GM21529 (cell line): ENCODE data around the gene CRLF3.
"Not testable (repeated sequence)": the region's sequence is repeated elsewhere in the genome, so short reads cannot be mapped to it uniquely, and the experiment has no call there.

Experiments
- ATAC-seq: cut with Tn5 transposase; IDR thresholded peaks from one replicate; pipeline ENCODE4 v1.9.1; 2021; ENCODE audit not compliant: unreplicated experiment

CRLF3 gene, protein sequence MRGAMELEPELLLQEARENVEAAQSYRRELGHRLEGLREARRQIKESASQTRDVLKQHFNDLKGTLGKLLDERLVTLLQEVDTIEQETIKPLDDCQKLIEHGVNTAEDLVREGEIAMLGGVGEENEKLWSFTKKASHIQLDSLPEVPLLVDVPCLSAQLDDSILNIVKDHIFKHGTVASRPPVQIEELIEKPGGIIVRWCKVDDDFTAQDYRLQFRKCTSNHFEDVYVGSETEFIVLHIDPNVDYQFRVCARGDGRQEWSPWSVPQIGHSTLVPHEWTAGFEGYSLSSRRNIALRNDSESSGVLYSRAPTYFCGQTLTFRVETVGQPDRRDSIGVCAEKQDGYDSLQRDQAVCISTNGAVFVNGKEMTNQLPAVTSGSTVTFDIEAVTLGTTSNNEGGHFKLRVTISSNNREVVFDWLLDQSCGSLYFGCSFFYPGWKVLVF

DNA sequence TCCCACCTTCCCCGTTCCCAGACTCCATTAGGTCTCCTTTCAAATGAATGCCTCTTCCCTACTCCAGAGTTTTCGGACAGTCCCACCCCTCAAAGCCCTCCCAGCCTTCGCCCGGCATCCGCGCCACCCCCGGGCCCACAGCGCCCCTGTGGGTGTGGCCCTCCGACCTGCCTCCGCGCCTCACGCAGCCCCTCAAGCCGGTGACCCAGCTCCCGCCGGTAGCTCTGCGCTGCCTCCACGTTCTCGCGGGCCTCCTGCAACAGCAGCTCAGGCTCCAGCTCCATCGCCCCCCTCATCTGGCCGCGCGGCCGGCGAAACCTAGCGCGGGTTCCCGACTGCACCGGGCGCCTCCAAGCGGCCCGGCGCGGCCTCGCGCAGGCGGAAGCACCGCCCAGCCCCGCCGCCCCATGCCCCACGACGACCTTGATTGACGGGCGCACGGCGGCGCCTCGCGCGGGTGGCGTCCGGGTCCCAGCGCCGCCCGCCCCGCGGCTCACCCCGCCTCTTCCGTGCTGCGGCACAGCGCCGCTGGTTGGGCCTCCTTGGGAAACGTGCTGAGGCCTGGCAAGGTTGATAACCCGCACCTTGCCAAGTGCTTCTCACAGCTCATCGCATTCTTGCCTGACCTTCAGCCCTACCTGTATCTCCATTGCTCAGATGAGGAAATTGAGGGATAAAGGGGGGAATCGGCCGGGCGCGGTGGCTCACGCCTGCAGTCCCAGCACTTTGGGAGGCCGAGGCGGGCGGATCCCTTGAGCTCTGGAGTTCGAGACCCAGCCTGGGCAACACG lies at the start of gene CRLF3:
Gene CRLF3 (minus strand): TSS at position 337 of the 790 bp plus-strand sequence. CDS start 41 bp downstream, at position 296.
- ATAC-seq = peak; percentile 79

DNA sequence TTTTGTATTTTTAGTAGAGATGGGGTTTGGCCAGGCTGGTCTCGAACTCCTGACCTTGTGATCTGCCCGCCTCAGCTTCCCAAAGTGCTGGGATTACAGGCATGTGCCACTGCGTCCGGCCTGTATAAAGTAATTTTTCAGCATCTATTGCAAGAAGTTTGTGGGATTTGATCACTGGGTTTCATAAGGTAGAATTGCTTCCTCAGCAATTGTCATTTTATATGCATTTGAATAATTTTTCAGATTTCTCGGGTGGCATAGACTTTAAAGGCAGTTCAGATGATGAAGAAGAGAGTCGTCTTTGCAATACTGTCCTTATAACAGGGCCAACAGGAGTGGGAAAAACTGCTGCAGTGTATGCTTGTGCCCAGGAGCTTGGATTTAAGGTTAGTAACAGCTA lies 44.5 kb upstream of the CRLF3 start:
- no peak for ATAC-seq

DNA sequence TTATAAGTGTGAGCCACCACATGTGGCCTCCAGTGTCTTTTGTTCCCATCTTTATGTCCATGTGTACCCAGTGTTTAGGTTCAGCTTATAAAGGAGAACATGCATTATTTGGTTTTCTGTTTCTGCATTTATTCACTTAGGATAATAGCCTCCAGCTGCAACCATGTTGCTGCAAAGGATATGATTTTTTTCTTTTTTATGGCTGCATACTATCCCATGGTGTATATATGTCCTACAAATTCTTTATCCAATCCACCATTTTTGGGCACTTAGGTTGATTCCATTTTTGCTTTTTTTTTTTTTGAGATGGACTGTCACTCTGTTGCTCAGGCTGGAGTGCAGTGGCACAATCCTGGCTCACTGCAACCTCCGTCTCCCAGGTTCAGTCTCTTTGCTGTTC lies 40.1 kb upstream of the CRLF3 start:
- ATAC-seq = no peak

DNA sequence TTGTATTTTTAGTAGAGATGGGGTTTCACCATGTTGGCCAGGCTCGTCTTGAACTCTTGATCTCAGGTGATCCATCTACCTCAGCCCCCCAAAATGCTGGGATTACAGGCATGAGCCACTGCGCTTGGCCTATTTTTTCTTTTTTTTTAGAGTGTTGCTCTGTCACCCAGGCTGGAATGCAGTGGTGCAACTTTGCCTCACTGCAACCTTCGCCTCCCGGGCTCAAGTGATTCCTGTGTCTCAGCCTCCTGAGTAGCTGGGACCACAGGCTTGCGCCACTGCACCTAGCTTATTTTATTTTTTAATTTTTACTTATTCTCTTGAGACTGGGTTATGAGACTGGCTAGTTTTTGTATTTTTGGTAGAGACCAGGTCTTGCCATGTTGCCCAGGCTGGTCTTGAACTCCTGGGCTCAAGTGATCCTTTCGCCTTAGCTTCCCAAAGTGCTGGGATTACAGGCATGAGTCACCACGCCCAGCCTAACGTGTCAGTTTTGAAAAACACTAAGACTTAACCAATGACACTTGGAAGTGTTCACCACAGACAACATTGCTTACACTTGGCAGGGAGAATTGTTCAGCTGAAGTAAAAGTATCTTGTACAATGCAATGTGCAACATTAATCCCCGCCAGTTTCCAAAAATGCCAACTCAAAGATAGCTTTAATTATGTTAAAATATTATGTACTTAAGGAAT lies 34.2 kb upstream of the CRLF3 start:
- ATAC-seq = no peak

DNA sequence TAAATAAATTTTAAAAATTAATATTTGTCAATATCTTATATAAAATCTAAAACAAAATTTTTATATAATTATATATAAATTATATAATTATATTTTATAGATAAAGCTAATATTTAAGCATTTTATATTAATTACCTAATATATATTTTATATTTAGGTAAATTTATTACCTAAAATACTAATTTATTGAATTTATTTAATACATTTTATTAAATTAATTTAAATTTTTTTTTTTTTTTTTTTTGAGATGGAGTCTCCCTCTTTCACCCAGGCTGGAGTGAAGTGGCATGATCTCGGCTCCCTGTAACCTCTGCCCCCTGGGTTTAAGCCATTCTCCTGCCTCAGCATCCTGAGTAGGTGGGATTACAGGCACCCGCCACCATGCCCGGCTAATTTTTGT lies 29.7 kb upstream of the CRLF3 start:
- ATAC-seq = no peak

DNA sequence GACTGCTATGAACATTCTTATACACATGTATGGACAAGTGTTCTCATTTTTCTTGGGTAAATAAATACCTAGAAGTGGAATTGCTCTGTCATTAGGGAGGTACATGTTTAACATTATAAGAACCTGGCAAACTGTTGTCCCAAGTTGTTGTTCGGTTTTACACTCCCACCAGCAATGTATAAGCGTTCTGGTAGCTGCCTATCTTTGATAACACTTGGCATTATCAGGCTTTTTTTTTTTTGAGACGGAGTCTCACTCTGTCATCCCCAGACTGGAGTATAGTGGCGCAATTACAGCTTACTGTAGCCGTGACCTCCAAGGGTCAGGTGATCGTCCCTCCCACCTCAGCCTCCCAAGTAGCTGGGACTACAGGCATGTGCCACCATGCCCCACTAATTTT lies 23.5 kb upstream of the CRLF3 start:
- ATAC-seq = no peak

DNA sequence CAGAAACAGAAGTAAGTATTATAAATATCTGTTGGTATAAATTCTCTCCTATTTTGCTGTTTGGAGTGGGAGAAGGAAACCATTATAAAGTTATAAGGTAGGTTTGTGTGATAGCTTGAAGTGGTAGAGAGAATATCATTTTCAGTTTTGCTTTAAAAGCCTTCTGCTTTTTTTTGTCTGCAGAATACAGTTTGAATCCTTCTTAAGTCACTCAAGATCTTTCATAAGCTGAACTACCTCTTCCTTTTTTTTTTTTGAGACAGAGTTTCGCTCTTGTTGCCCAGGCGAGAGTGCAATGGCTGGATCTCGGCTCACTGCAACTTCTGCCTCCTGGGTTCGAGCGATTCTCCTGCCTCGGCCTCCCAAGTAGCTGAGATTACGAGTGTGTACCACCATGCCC lies 16.3 kb upstream of the CRLF3 start:
- ATAC-seq = no peak

DNA sequence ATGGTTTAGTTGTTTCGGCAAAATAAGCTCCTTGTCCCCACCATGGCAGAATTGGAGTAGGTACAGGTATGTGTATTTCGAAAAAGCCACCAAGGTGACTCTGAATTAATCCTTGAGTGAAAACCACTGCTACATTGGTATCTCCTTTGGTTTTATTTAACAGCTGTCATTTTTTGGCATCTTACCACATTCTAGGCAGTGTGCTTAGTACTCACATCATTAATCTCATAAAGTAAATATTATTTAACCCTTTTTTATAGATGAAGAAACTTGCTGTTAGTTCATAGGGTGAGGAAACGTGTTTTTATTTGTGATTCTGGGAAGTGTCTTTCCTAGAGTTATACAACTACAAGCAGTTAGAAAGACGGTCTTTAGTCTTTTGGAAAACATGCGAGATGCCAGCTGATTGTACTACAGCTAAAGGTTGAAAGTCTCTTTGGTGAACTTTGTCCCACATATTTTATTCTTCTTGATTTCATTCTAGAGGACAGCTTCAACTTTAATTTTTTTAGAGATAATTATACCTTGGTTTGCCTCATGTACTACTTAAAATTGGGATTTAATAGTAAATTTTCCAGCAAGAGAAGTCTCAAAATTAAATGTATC lies 13.8 kb upstream of the CRLF3 start:
- no peak for ATAC-seq

DNA sequence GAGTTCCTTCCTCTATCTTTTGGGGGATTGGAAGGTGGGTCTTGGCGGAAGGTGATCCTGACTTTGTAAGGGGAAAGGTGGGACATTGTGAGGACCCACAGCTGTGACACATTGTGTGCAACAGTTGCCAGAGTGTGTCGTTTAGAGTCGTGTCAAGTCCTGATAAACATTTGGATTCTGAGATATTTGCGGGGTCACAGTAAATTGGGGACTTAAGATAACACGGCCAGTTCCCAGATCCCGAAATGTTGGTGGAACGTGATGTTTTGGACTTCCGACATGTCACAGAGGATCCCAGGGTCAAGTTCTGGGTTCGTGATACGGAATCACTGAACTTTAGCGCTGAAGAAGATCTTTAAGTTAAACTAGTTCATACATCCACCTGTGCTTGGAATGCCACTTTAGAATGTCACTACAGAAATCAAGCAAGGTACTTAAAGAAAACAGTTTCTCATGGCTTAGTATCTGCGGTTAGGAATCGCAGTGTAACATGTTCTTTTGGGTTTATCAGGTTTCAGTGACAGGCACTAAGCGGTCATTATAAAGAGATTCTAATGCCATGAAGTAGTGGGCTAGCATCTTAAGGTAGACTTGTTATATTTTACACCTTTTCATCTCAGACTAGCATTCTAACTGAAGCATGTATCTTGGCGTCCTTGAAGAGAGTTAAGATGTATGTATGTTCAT lies 8.1 kb upstream of the CRLF3 start:
- no peak for ATAC-seq

DNA sequence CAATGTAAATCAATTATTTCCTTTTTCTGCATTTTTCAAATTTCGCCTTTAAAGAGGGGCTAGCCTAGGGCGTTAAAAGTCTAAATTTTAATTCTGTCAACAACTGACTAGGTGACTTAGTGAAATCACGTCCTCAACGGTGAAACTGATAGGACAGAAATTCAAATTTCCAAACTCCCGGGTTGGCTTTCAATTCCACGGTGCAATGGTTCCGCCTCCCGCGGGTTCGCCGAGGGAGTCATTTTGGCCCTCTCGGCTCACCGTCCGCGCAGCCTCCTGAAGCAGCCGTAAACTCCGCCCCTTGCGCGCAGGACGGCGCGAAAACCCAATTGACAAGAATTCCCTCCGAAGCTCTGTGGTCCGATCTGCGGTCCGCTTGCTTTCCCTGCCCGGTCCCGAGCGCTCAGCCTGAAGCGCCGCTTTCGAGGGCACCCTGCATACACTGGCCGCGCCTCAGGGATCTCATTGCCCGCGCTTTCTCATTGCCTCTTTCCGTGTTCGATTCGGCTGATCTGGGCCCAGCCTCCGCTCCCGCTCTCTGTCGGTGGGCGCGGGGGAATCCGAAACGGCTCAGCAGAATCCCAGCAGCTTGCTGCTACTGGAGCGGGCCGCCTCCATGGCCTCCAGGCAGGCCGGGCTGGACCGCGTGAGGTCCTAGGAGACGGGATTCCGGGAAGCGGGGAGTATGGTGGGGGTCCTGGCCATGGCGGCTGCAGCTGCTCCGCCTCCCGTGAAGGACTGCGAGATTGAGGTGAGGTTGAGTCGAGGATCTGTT lies 7.4 kb upstream of the CRLF3 start, which contains the start of gene ATAD5:
Gene ATAD5 (plus strand): TSS at position 304 of the 775 bp plus-strand sequence. CDS start 382 bp downstream, at position 686.
- ATAC-seq = peak; percentile 65

DNA sequence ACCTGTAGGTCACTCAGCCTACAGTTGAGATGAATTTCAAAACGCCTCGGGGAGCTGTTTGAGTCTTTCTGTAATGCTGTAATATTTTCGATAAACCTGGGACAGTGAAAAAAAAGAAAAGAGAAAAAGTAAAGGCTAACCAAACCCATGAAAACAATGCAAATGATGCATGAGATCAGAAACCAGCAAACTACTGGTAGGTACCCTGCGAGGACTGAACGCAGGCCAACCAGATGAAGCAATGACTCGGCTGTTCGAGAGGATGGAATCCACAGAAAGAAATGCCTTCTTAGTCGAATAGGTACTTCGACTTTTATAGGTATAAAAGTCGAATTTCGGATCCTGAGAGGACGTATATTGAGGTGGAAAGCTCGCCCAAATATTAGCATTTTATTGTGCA lies 6.8 kb upstream of the CRLF3 start:
- ATAC-seq = no peak

DNA sequence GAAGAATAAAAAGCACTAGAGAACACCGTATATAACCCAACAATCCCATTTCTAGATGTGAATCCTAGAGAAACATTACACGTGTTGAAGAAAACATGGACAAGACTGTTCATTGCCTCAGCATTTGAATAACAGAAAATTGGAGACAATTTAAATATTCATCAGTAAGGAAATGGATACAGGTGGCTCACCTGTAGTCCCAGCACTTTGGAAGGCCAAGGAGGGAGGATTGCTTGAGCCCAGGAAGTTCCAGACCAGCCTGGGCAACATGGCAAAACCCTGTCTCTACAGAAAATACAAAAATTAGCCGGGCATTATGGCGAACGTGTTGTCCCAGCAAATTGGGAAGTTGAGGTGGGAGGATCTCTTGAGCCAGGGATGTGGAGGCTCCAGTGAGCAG lies 4.5 kb upstream of the CRLF3 start:
- no peak for ATAC-seq

DNA sequence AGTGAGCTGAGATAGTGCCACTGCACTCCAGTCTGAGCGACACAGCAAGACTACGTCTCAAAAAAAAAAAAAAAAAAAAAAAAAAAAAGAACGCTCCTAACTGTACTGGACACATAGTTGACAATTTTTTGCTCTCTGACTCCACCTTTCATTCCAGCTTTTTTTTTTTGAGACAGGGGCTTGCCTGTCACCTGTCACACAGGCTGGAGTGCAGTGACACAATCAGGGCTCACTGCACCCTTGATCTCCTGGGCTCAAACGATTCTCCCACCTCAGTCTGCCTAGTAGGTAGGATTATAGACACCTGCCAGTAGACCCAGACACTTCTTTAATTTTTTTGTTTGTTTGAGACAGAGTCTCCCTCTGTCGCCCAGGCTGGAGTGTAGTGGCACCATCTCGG lies 2.6 kb upstream of the CRLF3 start:
- ATAC-seq = no peak

DNA sequence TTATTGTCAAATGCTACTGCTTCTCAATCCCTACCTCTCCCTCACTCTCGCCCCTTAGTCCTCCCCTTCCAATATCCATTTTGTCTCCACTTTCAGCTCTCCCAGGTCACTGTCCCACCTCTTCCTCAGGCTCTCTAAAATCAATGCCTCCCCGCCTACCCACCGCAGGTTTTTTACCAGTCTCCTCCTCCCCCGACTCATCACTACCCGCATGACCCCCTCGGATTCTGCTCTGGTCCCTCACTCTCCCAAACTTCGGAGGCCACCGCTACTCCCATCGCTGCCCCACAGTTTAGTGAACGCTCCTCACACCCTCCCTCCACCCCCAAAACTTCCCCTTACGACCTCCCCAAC lies 513 bp downstream of the CRLF3 start:
- no peak for ATAC-seq

DNA sequence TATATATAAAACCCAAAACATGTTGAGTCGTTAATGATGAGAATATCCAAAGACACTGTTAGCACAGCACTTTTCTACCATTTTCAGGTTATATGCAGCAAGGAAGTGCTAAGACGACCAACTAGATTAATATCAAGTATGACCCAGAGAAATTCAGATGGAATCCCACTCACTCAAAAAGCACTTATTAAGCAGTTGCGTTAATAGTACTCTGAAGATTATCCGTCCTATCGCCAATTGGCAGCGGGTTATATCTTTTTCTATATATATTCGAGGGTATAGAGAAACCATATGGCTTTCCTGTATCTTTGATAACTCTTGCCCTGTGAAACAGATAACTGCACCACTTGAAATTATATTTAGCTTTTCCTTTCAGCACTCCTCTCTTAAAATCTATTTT lies 1.1 kb downstream of the CRLF3 start:
- ATAC-seq = no peak

DNA sequence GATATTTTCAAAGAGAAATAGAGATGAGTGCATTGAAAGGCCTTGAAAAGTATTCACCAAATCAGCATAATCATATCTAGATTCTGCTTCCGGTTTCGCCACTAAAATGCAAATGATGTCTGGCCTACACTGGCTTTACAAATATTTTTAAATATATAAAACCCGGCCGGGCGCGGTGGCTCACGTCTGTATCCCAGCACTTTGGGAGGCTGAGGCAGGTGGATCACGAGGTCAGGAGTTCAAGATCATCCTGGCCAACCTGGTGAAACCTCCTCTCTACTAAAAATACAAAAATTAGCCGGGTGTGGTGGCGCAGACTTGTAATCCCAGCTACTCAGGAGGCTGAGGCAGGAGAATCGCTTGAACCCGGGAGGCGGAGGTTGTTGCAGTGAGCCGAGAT lies 1.6 kb downstream of the CRLF3 start:
- ATAC-seq = not testable (repeated sequence)

DNA sequence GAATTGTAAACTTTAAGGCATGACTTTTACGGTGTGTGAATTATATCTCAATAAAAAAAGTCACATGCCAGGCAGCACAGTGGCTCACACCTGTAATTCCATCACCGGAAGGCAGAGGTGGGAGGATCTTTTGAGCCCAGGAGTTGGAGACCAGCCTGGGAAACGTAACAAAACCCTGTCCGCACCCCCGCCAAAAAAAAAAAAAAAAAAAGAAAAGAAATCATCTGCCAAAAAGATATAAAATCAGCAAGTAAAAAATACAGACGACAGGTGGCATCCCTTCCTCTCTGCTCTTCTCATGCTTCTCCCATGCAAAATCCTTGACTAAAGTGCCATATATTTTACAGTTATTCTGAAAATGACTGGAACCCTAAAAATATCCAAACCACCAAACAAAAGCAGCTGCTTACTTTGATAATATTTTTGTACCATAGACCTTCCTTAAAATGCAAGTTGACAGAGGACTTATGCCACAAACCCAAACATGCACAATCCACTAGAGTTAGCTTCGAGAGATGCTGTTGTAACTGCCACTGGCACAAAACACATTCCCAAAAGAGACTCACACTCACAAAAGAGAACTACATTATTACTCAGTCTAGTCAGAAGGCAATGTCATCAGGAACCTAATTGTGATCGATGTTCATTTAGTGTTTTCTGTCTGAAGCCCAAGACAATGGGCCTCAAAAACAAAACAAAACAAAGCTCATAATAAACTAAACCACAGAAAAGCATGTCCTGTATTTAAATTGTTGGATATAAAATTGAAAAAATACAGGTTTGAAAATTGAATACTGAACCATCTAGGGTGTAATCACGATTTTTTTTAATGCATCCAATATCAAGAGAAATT lies 2.4 kb downstream of the CRLF3 start:
- ATAC-seq = no peak

DNA sequence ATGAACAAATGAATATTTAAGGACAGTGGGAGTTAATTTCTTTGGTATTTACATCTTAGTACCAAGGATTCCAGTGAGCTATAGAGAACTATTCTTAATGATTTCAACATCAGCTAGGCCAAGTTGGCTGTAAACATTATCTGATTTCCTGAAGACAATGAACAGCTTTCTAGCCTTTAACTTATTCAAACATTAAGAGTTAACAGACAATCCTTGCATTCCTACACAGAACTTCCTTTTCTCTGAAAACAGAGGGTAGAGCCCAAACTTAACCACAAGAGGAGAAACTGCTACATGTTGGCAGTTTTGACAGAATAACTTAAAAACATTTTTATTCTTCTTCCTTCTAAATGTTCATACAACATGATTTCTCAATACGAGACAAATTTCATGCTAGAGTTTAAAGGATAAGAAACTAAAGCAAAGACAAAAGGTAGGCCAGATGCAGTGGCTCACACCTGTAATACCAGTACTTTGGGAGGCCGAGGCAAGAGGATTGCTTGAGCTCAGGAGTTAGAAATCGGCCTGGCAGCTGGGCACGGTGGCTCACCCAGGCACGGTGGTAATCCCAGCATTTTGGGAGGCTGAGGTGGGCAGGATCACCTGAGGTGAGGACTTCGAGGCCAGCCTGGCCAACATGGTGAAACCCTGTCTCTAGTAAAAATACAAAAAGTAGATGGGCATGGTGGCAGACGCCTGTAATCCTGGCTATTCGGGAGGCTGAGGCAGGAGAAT lies 4.4 kb downstream of the CRLF3 start:
- no peak for ATAC-seq
